GM12878 (cell line): ENCODE measurements around the gene NUP50. TPM values are rescaled to one million over a fixed set of nuclear protein-coding genes. Genes with fewer than 3 reads are reported as not detected.

Experiments
- ATAC-seq: fragments of 200-7000 bp; cut with Tn5 transposase; 3 replicates; pipeline ENCODE4 v1.9.1; 2020; ENCODE audit warnings: mild to moderate bottlenecking, moderate library complexity
- BruUV-seq: library from RNA; stranded (reverse); fragments of 400-500 nt; replicated peaks from 2 replicates; lab custom pipeline; 2021; lab: Mats Ljungman, UMichigan
- CTCF ChIA-PET: fragments of 300-600 bp; sonication (Branson Sonifier 250); formaldehyde crosslinking; extraction: SDS; loops from one replicate; lab custom pipeline; 2021; ENCODE audit warnings: inconsistent platforms; lab: Yijun Ruan, JAX
- POLR2A ChIA-PET: fragments of 350-600 bp; formaldehyde crosslinking; extraction: SDS; loops from one replicate; lab custom pipeline; 2021; ENCODE audit warnings: inconsistent platforms; lab: Charles Lee
- RAD21 ChIA-PET: fragments of 300-600 bp; sonication (Branson Sonifier 250); formaldehyde crosslinking; loops from one replicate; lab custom pipeline; 2023; ENCODE audit warnings: antibody characterized with exemption; ENCODE audit not compliant: unreplicated experiment; lab: Charles Lee
- SMC1A ChIA-PET: fragments of 300-600 bp; sonication (Branson Sonifier 250); formaldehyde crosslinking; loops from one replicate; lab custom pipeline; 2023; ENCODE audit not compliant: unreplicated experiment, uncharacterized antibody; lab: Charles Lee
- DNase-seq: peaks from one replicate; pipeline ENCODE4 v3.0.0-alpha.2; 2011; ENCODE audit warnings: low read depth, low spot score
- FAIRE-seq: peaks from 3 replicates; lab custom pipeline; 2011; peaks lifted over from hg19 to GRCh38; lab: Jason Lieb, UNC
- H2AFZ ChIP-seq: 2 replicates; pipeline ENCODE4 v1.6.0; 2011; ENCODE audit warnings: low read depth, low read length, control low read depth; ENCODE audit not compliant: control insufficient read depth
- H3K27ac ChIP-seq: 2 replicates; pipeline ENCODE4 v1.5.1; 2011; ENCODE audit warnings: control low read depth; ENCODE audit not compliant: control insufficient read depth, insufficient read depth
- H3K27me3 ChIP-seq, 2 experiments: replicated peaks in 1 of 2; 2 replicates each; pipeline versions ENCODE4 v1.6.0 to v1.6.1; 2011; ENCODE audit warnings: low read length in 1 of 2; ENCODE audit not compliant: control insufficient read depth in 2 of 2, insufficient read depth in 2 of 2
- H3K36me3 ChIP-seq, 2 experiments: 2 replicates each; pipeline ENCODE4 v1.5.1; 2011; ENCODE audit warnings: low read length in 1 of 2; ENCODE audit not compliant: control insufficient read depth in 2 of 2, insufficient read depth in 2 of 2
- H3K4me1 ChIP-seq: 2 replicates; pipeline ENCODE4 v1.6.1; 2011; ENCODE audit warnings: mild to moderate bottlenecking, low read length, moderate library complexity, mixed read lengths; ENCODE audit not compliant: control insufficient read depth, insufficient read depth
- H3K4me2 ChIP-seq: 2 replicates; pipeline ENCODE4 v1.6.0; 2011; ENCODE audit warnings: control low read depth; ENCODE audit not compliant: control insufficient read depth, insufficient read depth
- H3K4me3 ChIP-seq: fragments of 200-600 bp; sonication (generic); 2 replicates; pipeline ENCODE4 v1.5.1; 2016
- H3K79me2 ChIP-seq: 2 replicates; pipeline ENCODE4 v1.6.0; 2011; ENCODE audit warnings: low read length; ENCODE audit not compliant: control insufficient read depth, insufficient read depth
- H3K9ac ChIP-seq: 2 replicates; pipeline ENCODE4 v1.8.0; 2011; ENCODE audit warnings: low read length, control low read depth, mixed read lengths; ENCODE audit not compliant: control insufficient read depth, insufficient read depth
- H3K9me3 ChIP-seq: replicated peaks from 3 replicates; pipeline ENCODE4 v1.5.1; 2011; ENCODE audit warnings: mild to moderate bottlenecking, low read length; ENCODE audit not compliant: control insufficient read depth, insufficient read depth
- H4K20me1 ChIP-seq: 2 replicates; pipeline ENCODE4 v1.6.0; 2011; ENCODE audit not compliant: control insufficient read depth, insufficient read depth
- ATF7 ChIP-seq: fragments of 450-650 bp; IDR thresholded peaks from 2 replicates; pipeline ENCODE4 v1.6.1; 2016; ENCODE audit warnings: low read depth, mild to moderate bottlenecking
- DPF2 ChIP-seq: fragments of 450-650 bp; IDR thresholded peaks from 2 replicates; pipeline ENCODE4 v1.6.1; 2017; ENCODE audit warnings: mild to moderate bottlenecking
- EZH2 ChIP-seq: IDR thresholded peaks from 2 replicates; pipeline ENCODE4 v1.6.1; 2012; ENCODE audit warnings: low read depth, mild to moderate bottlenecking, control low read depth, inconsistent platforms, low read length, borderline replicate concordance; ENCODE audit not compliant: control insufficient read depth
- NFYA ChIP-seq: IDR thresholded peaks from 2 replicates; pipeline ENCODE4 v1.6.1; 2011; ENCODE audit warnings: low read depth, mild to moderate bottlenecking, low read length, improper control_type of control experiment, borderline replicate concordance
- PAX5 ChIP-seq: IDR thresholded peaks from 2 replicates; pipeline ENCODE4 v1.6.1; 2011; ENCODE audit warnings: low read depth, low read length, borderline replicate concordance
- RAD51 ChIP-seq: fragments of 450-650 bp; IDR thresholded peaks from 2 replicates; pipeline ENCODE4 v1.6.1; 2016; ENCODE audit warnings: moderate library complexity, mild to moderate bottlenecking, inconsistent platforms
- SUPT20H ChIP-seq: IDR thresholded peaks from 2 replicates; pipeline ENCODE4 v1.6.1; 2011; ENCODE audit warnings: low read depth, mild to moderate bottlenecking, low read length, moderate library complexity, borderline replicate concordance; ENCODE audit not compliant: control insufficient read depth
- TBL1XR1 ChIP-seq: IDR thresholded peaks from 2 replicates; pipeline ENCODE4 v1.6.1; 2012; ENCODE audit warnings: low read depth, low read length, improper control_type of control experiment
- TCF3 ChIP-seq: IDR thresholded peaks from 2 replicates; pipeline ENCODE4 v1.6.1; 2012; ENCODE audit warnings: low read depth, mild to moderate bottlenecking, low read length, borderline replicate concordance; ENCODE audit not compliant: insufficient read depth
- ZBTB40 ChIP-seq: fragments of 450-650 bp; IDR thresholded peaks from 2 replicates; pipeline ENCODE4 v1.6.1; 2016; ENCODE audit warnings: mild to moderate bottlenecking, moderate library complexity, borderline replicate concordance
- WGBS: methylation state at CpG from one replicate; pipeline ENCODE4 v1.1.6; 2016; ENCODE audit warnings: low lambda C conversion rate; ENCODE audit not compliant: insufficient replicate concordance, insufficient coverage; ENCODE audit errors: missing lambda C conversion rate; 5-methylcytosine and 5-hydroxymethylcytosine counted together
- in situ Hi-C: fragments of 300-500 bp; cut with MboI; formaldehyde crosslinking; loops from 9 replicates; pipeline ENCODE4 v1.14.3; 2018; ENCODE audit warnings: mixed read lengths
- intact Hi-C: fragments of 100-400 bp; cut with micrococcal nuclease; formaldehyde crosslinking; loops from one replicate; pipeline ENCODE4 v1.14.2; 2022; ENCODE audit not compliant: unreplicated experiment
- polyA plus RNA-seq, 11 experiments: library from polyadenylated mRNA; depleted of rRNA in 4 of 11; unstranded in 6 of 11; stranded (reverse) in 5 of 11; fragments of >200 nt; fragmentation: Nextera tagmentation in 4 of 11; fragmentation: Illumina TruSeq in 1 of 11; extraction: Ambion mirVana in 4 of 11; extraction: Trizol in 1 of 11; gene quantifications; 1 replicate in 1 of 11; 2 replicates in 10 of 11; pipeline versions ENCODE4 v1.2.1 to v1.2.3, GENCODE V29; 2011 to 2016; ENCODE audit warnings: inconsistent platforms in 2 of 11, missing spikeins in 2 of 11, low read depth in 1 of 11
- total RNA-seq, 4 experiments: library from RNA; depleted of rRNA in 3 of 4; stranded (reverse); fragments of >200 nt in 3 of 4; fragmentation: Illumina TruSeq in 1 of 4; extraction: Trizol in 1 of 4; gene quantifications; 2 replicates each; pipeline versions ENCODE4 v1.2.1 to v1.2.3, GENCODE V29; 2013 to 2021
- TF ChIP-seq, protein P1 (sequence below): fragments of 450-650 bp; IDR thresholded peaks from 2 replicates; pipeline ENCODE4 v1.6.1; 2017; ENCODE audit warnings: mild to moderate bottlenecking, low read depth, inconsistent platforms; ENCODE audit not compliant: poor library complexity, severe bottlenecking
- TF ChIP-seq, protein P2 (sequence below): IDR thresholded peaks from 2 replicates; pipeline ENCODE4 v1.6.1; 2011; ENCODE audit warnings: low read depth, mild to moderate bottlenecking, low read length, moderate library complexity, borderline replicate concordance; ENCODE audit errors: extremely low read depth

Gene NUP50
- total and polyA plus RNA-seq, 10 of the 15 experiments (the other 5 are each of a cell fraction or from before 2014, with no cell fraction given): 36.8 to 125 (median 78.8) TPM

DNA sequence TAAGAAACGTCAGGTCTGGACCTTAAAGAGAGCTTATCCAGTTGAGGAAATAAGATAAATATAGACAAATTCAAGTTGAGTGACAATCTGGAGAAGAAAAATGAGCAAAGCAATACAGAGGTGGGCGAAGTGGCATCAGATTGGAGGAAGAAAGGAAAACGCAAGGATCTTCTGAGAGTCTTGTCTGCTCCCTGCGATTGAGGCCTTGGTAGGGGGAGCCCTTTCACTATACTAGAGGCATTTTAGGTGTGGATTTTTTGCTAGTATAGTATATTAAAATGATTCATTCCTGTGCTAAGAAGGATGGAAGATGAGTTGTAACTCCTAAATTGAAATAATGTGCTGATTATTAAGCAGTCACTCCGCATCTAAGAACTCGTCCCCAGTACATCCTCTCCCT, 8.1 kb downstream of the NUP50 start:
- no peak overlapping the region for H3K27ac ChIP-seq
- H3K4me1 ChIP-seq: no peaks in the 10 kb centered on the region
- ATAC-seq (no peak), FAIRE-seq (no peak), DNase-seq (no peak)
- no peak overlapping the region for H3K9ac ChIP-seq
- H3K79me2 ChIP-seq: peaks cover 39% of the 10 kb centered on the region
- CTCF ChIA-PET: interaction anchor here (0.9 to 1.1 kb wide), 2 partner anchors 20 to 64 kb away, joined by 3 to 4 read pairs; no protein-coding TSS in a partner anchor
- no peaks in the 10 kb centered on the region for H3K27me3 ChIP-seq
- no peak overlapping the region for H3K4me3 ChIP-seq
- BruUV-seq: no TSS peak
- 87% methylated on average over 6 of the region's 6 CpGs for WGBS
- peaks cover 17 to 50% of the 10 kb centered on the region in 2 experiments for H3K36me3 ChIP-seq
- SMC1A ChIA-PET: interaction anchor here (1.1 kb wide), 1 partner anchor 12 kb away, joined by 3 read pairs; no protein-coding TSS in a partner anchor
- in situ Hi-C loops: no loop called here
- POLR2A ChIA-PET: no interaction called here
- H3K9me3 ChIP-seq: no peaks in the 10 kb centered on the region
- no peak overlapping the region for H3K4me2 ChIP-seq
- no peak overlapping the region for H2AFZ ChIP-seq
- RAD21 ChIA-PET: no interaction called here
- H4K20me1 ChIP-seq: no peaks in the 10 kb centered on the region
- TF ChIP-seq, protein P1, sequence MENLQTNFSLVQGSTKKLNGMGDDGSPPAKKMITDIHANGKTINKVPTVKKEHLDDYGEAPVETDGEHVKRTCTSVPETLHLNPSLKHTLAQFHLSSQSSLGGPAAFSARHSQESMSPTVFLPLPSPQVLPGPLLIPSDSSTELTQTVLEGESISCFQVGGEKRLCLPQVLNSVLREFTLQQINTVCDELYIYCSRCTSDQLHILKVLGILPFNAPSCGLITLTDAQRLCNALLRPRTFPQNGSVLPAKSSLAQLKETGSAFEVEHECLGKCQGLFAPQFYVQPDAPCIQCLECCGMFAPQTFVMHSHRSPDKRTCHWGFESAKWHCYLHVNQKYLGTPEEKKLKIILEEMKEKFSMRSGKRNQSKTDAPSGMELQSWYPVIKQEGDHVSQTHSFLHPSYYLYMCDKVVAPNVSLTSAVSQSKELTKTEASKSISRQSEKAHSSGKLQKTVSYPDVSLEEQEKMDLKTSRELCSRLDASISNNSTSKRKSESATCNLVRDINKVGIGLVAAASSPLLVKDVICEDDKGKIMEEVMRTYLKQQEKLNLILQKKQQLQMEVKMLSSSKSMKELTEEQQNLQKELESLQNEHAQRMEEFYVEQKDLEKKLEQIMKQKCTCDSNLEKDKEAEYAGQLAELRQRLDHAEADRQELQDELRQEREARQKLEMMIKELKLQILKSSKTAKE: no peak
- TF ChIP-seq DPF2 (no peak), RAD51 (no peak), TCF3 (no peak), ATF7 (no peak), TBL1XR1 (no peak), PAX5 (no peak), EZH2 (no peak), ZBTB40 (no peak), NFYA (no peak), SUPT20H (no peak)
- TF ChIP-seq, protein P2, sequence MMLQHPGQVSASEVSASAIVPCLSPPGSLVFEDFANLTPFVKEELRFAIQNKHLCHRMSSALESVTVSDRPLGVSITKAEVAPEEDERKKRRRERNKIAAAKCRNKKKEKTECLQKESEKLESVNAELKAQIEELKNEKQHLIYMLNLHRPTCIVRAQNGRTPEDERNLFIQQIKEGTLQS: no peak
- intact Hi-C loops: no loop called here
